IPS-15b (cell line): ENCODE measurements around the gene AK1.

ENCODE experiments used
- H3K27me3 ChIP-seq: one replicate; pipeline ENCODE4 v1.6.1; 2013; ENCODE audit warnings: low read length; ENCODE audit not compliant: control insufficient read depth, insufficient read depth
- H3K36me3 ChIP-seq: one replicate; pipeline ENCODE4 v1.6.1; 2013; ENCODE audit warnings: low read length; ENCODE audit not compliant: control insufficient read depth, insufficient read depth
- H3K4me1 ChIP-seq: one replicate; pipeline ENCODE4 v1.6.1; 2013; ENCODE audit warnings: mild to moderate bottlenecking, low read length; ENCODE audit not compliant: control insufficient read depth, insufficient read depth
- H3K4me3 ChIP-seq: one replicate; pipeline ENCODE4 v1.5.1; 2013; ENCODE audit warnings: low read depth, low read length
- H3K9ac ChIP-seq: one replicate; pipeline ENCODE4 v1.6.1; 2013; ENCODE audit warnings: low read depth, mild to moderate bottlenecking, low read length
- H3K9me3 ChIP-seq: one replicate; pipeline ENCODE4 v1.6.1; 2013; ENCODE audit warnings: mild to moderate bottlenecking, low read length; ENCODE audit not compliant: control insufficient read depth, insufficient read depth

Gene AK1

GRCh38 chr9:127869310-127870152 lies 7.9 kb downstream of the AK1 start:
- H3K4me3 ChIP-seq, result no peak overlapping the region

GRCh38 chr9:127868278-127868902 lies 9.1 kb downstream of the AK1 start:
- Histone ChIP-seq H3K27me3 (no peaks in the 10 kb centered on the region), H3K36me3 (no peaks in the 10 kb centered on the region), H3K4me3 (no peak overlapping the region), H3K9ac (no peak overlapping the region), H3K4me1 (no peaks in the 10 kb centered on the region), H3K9me3 (no peaks in the 10 kb centered on the region)

More at GRCh38 chr9:127869310-127870152, 7.9 kb downstream of the AK1 start:
- no peaks in the 10 kb centered on the region for H3K27me3 ChIP-seq
- no peaks in the 10 kb centered on the region for H3K4me1 ChIP-seq
- no peak overlapping the region for H3K9ac ChIP-seq
- H3K9me3 ChIP-seq, result no peaks in the 10 kb centered on the region
- no peaks in the 10 kb centered on the region for H3K36me3 ChIP-seq

DNA sequence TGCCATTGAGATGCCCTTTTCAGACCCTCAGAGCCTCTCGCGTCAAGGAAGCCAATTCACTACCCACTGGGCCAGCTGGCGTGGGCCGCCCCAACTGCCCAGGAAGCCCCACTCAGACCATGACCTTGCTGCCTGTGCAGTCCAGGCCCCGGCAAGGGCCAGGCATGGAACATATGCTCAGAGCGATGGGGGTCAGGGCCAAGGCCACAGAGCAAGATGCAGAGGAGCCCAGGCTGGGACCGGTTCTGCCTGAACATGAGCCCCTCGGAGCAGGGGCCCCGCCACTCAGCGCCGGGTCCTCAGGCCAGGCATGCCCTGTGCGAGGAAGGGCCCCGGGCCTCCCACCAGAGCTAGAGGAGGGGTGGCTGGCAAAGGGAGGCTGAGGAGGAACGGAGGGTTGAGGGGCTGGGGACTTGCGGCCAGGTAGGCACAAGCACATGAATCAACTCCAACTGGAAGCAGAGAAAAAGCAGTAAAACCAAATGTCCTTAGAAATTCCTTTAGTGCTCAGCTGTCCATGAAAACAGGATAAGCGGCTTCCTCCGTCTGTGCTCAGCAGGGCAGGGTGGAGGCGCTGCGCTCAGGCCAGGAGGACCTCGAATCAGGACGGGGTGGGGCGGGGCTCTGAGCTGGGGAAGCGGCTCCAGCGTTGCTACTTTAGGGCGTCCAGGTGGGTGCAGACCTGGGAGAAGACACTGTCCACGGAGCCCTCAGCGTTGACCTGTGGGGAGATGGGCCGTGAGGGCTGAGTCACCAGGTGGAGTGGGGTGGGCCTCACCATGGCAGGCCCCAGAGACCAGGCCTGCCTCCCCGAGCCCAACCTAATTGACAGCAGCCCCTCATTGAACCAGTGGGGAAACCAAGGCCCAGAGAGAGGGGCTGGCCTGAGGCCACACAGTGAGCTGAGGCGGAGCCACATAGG lies 9.9 kb downstream of the AK1 start:
- H3K27me3 ChIP-seq, result no peaks in the 10 kb centered on the region
- no peaks in the 10 kb centered on the region for H3K4me1 ChIP-seq
- H3K9me3 ChIP-seq, result no peaks in the 10 kb centered on the region
- H3K36me3 ChIP-seq, result no peaks in the 10 kb centered on the region
- no peak overlapping the region for H3K9ac ChIP-seq
- no peak overlapping the region for H3K4me3 ChIP-seq

DNA sequence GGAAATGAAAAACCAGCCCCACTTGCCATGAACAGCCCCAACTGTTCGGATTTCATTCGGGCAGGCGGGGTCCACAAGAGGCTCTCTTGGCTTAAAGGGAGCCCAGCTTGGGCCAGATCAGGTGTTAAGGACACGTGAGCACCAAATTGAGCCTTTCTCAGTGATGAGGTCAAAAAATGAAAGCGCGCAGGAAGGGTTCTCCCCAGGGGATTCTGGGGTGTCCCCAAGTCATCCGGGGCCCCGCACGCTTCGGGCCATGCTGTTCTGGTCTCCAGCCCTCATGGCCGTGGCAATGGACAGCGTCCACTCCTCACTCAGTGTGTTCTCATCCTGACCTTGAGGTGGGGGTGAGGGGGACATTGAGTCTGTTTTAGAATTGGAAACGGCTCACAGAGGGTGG lies 10.9 kb downstream of the AK1 start:
- H3K36me3 ChIP-seq, result no peaks in the 10 kb centered on the region
- no peak overlapping the region for H3K9ac ChIP-seq
- H3K4me3 ChIP-seq, result no peak overlapping the region
- no peaks in the 10 kb centered on the region for H3K27me3 ChIP-seq
- H3K4me1 ChIP-seq, result no peaks in the 10 kb centered on the region
- H3K9me3 ChIP-seq, result no peaks in the 10 kb centered on the region

- Histone ChIP-seq H3K27me3 (no peaks in the 10 kb centered on the region), H3K4me3 (no peak overlapping the region), H3K4me1 (no peaks in the 10 kb centered on the region), H3K36me3 (no peaks in the 10 kb centered on the region), H3K9ac (no peak overlapping the region), H3K9me3 (no peaks in the 10 kb centered on the region)
These were observed 11.6 kb downstream of the AK1 start for GRCh38 chr9:127865645-127866464.

DNA sequence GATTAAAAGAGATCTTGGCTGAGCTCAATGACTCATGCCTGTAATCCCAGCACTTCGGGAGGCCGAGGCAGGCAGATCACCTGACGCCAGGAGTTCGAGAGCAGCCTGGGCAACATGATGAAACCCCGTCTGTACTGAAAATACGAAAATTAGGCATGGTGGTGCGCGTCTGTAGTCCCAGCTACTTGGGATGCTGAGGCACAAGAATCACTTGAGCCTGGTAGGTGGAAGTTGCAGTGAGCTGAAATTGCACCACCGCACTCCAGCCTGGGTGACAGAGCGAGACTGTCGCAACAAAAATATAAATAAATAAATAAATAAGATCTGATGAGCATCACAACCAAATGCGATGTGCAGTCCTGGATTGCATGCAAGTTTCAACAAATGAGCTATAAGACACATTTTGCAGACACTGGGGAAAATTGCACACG lies 14.3 kb downstream of the AK1 start:
- no peak overlapping the region for H3K4me3 ChIP-seq
- H3K4me1 ChIP-seq, result no peaks in the 10 kb centered on the region
- H3K27me3 ChIP-seq, result no peaks in the 10 kb centered on the region
- H3K36me3 ChIP-seq, result no peaks in the 10 kb centered on the region
- H3K9ac ChIP-seq, result no peak overlapping the region
- no peaks in the 10 kb centered on the region for H3K9me3 ChIP-seq

- no peaks in the 10 kb centered on the region for H3K9me3 ChIP-seq
- H3K36me3 ChIP-seq, result no peaks in the 10 kb centered on the region
- H3K27me3 ChIP-seq, result no peaks in the 10 kb centered on the region
- H3K9ac ChIP-seq, result no peak overlapping the region
- no peak overlapping the region for H3K4me3 ChIP-seq
- no peaks in the 10 kb centered on the region for H3K4me1 ChIP-seq
These were observed 15.1 kb downstream of the AK1 start for GRCh38 chr9:127862075-127863011.

- no peaks in the 10 kb centered on the region for H3K9me3 ChIP-seq
- H3K4me3 ChIP-seq, result no peak overlapping the region
- no peaks in the 10 kb centered on the region for H3K27me3 ChIP-seq
- H3K9ac ChIP-seq, result no peak overlapping the region
- H3K4me1 ChIP-seq, result no peaks in the 10 kb centered on the region
- no peaks in the 10 kb centered on the region for H3K36me3 ChIP-seq
These were observed 16.7 kb downstream of the AK1 start for GRCh38 chr9:127860779-127861178.

DNA sequence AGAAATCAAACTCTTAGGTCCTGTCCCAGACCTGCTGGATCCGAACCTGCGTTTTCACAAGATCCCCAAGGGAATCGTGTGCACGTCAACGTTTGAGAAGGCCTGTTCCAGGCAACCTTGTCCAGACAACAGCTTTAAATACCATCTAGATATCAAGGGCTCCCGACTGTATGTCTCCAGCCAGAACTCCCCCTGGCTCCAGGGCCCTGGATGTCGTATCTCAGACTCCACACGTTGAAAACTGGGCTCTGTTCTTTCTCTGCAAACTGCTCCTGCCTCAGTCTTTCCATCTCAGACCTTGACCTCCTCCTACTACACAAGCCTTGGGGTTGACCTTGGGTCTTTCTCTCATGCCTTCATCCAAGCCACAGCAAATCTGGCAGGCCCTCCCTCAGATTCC lies 17.2 kb downstream of the AK1 start:
- Histone ChIP-seq H3K9ac (no peak overlapping the region), H3K9me3 (no peaks in the 10 kb centered on the region), H3K4me3 (no peak overlapping the region), H3K36me3 (no peaks in the 10 kb centered on the region), H3K4me1 (no peaks in the 10 kb centered on the region), H3K27me3 (no peaks in the 10 kb centered on the region)

DNA sequence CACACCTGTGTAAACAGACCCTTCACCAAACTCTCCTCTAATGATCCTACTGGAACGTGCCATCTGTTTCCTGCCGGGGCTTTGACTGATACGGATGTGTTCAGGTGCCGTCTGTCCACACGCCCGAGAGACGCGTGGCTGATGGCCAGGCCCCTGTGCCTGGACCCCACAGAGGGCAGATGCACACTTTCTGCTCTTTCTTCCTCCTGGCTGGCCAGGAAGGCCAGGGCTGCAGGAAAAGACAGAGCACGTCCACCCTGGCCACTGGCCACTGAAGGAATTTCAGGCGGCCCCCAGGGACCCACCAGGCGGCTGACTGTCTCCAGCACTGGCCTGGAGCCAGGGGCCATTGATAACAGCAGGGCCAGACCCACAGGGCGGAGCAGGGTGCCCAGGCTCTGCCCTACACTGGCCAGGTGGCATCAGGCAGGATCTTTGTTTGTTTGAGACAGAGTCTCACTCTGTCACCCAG lies 19.4 kb downstream of the AK1 start:
- H3K9ac ChIP-seq, result no peak overlapping the region

More for the DNA sequence above, 19.4 kb downstream of the AK1 start:
- no peak overlapping the region for H3K4me3 ChIP-seq
- H3K27me3 ChIP-seq, result no peaks in the 10 kb centered on the region
- H3K9me3 ChIP-seq, result no peaks in the 10 kb centered on the region
- no peaks in the 10 kb centered on the region for H3K4me1 ChIP-seq
- H3K36me3 ChIP-seq, result no peaks in the 10 kb centered on the region
